HG02981 (cell line): ENCODE measurements around the gene IL10RB.

ENCODE experiments used
- ATAC-seq: cut with Tn5 transposase; IDR thresholded peaks from one replicate; pipeline ENCODE4 v1.9.1; 2021; ENCODE audit warnings: mild to moderate bottlenecking, moderate library complexity; ENCODE audit not compliant: unreplicated experiment

The IL10RB gene

DNA sequence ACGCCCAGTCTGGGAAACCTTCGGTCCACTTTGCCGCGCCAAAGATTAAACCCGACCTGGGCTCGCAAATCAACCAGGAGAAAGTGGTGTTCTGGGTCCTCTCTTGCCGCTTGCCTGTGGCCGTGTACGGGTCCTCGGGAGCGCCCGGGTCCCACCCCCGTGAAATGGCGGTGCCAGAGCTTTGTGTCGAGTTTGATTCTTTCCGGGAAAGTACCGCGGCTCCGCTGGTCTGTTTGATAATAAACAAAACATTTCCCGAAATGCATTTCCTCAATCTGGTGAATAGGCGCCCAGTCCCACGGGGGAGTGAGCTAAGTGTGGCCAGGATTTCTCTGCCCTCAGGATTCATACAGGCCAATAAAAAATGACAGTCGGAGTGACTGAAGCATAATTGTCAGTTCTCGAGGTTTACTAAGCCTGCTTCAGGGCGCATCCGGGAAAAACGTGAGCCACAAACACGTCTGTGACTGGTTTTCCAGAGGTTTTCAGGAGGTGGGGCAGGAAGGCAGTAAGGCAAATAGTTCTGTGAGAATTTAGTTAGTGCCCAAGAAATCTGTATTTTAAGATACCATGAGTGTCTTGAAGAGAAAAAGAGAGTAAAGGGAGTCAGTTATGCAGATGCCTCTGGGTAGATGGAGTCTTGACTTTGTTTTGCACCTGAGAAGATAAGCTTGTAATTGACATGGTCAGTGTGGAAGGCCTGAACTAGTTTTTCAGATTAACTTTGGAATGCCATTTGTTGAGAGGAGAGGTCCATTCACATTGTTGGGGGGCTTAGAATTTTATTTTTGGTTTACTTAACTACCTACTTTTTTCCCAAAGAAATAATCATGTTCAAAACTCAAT is 59.3 kb downstream of the IL10RB start:
- ATAC-seq = peak; percentile 33

DNA sequence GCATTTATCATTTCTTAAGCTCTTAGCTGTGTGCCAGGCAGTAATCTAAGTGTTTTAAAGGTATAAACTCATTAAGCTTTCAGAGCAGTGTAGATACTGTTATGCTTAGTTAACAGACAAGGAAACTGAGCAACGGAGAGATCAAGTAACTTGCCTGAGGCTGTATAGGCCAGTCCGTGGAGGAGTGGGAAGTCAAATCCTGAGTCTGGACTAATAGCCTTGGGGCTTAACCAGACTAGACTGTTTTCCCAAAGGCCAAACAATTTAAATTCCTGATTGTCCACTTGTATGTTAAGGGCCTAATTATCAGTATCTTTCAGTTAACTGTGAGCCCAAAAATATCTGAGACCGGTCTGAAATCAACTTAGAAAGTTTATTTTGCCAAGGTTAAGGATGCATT is 61.2 kb downstream of the IL10RB start:
- ATAC-seq = no peak

DNA sequence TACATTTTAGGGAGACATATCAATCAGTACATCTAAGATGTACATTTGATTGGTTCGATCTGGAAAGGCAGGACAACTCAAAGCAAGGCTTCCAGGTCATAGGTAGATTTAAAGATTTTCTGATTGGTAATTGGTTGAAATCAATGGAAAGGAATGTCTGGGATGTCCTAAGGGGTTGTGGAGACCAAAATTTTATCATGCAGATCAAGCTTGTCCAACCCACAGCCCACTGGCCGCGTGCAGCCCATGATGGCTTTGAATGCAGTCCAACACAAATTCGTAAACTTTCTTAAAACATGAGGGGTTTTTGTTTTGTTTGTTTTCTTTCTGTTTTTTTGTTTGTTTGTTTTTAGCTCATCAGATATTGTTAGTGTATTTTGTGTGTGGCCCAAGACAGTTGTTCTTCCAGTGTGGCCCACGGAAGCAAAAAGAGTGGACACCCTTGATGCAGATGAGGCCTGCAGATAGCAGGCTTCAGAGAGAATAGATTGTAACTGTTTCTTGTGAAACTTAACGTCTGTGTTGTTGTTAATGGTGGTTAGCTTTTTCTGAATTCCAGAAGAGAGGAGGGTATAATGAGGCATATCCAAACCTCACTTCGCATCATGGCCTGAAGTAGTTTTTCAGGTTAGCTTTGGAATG is 61.7 kb downstream of the IL10RB start:
- ATAC-seq = no peak

DNA sequence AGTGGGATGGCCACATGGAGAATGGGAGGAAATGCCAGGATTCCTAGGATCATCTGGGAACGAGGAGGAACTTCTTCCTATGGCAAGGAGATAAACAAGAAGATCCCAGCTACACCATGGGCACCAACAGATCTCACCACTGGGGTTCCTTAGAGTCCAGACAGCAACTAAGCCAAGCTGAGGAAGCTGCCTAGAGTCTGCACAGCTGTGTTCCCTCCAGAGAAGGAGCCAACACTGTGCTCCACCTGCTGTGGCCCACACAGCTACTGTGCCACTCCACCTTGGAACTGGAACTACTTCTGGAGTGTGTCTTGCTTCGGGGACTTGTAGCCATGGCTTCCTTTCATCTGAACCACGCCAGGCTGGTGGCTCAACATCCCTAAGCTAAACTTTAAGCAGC is 64.6 kb downstream of the IL10RB start:
- no peak for ATAC-seq

DNA sequence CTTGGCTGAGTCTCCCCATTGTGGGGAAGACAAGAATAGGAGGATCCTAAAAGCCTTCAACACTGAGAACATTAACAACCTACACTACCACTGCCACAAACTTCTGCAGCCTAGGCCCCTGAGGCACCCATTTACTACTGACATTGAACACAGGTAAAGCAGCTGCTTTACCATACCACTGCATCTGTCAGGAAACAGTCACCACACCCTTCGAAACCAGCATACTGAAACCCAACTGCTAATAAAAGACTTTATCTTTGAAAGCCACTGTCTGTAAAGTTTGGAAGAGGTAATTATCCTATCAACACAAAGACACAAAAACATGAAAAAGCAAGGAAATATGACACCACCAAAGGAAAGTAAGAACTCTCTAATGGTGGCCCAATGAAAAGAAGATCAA is 66.0 kb downstream of the IL10RB start:
- ATAC-seq = no peak

DNA sequence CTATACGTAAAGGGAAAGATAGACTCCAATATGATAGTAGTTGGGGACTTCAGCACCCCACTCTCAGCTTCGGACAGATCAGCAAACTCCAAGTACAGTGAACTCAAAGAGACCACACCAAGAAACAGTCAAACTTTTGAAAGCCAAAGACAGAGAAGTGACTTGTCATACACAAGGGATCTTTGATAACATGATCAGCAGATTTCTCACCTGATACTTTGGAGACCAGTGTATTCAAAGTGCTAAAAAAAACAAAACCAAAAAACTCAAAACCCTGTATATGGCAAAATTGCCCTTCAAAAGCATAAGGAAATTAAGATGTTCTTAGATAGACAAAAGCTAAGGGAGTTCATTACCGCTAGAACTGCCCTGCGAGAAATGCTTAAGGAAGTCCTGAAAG is 68.0 kb downstream of the IL10RB start:
- ATAC-seq = no peak

DNA sequence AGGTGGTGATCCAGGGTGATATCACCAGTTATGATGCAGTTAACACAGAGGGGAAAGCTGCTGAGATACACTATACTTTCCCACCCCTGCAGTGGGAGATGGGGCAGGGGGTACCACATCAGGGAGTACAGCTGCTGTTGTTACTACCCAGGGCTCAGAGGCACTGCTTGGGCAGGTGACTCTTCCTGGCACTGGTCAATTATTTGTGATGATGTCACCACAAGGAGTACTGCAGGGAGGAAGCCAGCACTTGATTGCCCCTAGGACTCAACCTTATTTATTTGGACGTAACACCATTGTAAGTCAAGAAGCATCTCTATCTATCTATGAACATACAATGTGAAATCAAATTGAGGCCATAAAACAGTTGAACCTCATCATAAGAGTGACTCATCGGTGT is 68.7 kb downstream of the IL10RB start:
- ATAC-seq = no peak

DNA sequence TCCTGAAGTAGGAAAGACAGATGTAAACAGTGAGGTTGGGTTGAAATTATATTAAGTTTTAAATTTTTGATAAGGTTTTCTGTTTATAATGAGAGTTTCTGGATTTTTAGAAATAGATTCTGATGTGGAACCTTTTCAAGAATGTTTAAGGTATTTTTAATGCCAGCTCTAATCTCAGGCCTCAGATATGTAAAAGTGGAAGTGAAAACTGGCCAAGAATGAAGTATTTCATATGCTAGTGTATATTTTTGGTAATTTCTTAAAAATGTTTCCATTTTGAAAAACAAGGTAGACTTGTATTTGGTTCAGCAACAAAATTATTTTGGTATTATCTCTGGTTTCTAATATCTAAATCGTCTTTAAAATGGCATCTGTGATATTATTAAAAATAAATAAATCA is 73.0 kb downstream of the IL10RB start:
- no peak for ATAC-seq

DNA sequence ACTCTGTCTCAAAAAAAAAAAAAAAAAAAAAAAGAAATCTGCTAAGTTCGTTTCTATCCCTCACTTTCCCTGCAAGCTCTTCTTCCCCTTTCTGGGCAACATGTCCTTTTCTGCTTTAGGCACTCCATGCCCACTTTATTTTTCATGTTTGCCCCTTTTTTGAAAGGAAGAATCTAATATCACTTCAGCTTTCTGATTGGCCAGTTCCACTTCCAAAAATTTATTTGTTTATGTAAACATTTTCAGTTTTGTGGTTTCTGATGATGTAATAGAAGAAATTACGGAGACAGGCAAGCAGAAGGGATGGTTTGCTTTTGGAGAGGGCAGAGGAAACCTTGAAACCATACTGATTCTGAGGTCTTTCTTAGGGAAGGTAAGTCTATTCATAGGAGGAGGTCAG is 73.8 kb downstream of the IL10RB start:
- ATAC-seq = no peak

DNA sequence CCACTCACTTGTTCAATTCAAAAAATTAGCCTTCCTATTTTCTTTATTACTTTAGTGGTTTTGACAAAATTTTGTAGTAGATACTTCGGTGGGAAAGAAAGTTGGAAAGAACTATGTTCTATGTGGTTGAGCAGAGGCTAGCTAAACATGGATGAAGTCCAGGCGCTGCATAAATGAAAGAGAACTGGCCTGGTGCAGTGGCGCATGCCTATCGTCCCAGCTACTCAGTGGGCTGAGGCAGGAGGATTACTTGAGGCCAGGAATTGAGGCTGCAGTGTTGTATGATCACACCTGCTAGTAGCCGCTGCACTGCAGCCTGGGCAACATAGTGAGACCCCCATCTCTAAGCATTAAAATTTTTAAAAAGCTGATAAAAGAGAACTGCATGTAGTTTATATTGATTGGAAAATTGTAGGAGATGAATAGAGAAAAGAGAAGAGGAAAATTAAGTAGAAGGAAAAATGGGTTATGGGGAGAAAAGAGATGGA is 79.6 kb downstream of the IL10RB start:
- no peak for ATAC-seq
